GM19238 (cell line): ENCODE measurements around the gene PEAR1.

Experiments used
- DNase-seq: peaks from one replicate; pipeline ENCODE4 v3.0.0; 2011; ENCODE audit warnings: low spot score; ENCODE audit not compliant: insufficient read length

PEAR1 gene

DNA sequence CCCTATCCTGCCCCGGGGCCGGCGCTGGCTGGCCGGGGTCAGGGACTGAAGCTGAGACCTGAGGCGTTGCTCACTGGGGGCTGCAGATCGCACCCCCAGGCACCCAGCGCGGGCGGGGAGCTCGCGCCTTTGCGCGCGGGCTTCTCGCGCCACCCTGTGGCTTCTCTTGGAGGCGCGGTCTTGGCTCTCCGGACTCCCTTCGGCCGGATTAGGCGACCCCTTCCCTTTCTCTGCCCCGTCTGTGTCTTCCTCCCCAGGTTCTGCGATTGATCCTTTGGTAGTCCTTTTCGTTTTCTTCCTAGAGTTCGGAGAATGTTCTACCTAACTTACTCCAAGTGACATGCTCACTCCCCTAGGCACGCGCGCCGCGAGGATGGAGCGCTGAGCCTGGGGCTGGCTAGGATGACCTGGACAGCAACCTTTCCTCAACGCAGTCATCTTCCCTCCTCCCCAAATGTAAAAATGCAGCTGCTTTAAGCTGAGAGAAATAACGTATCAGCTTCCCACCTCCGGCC is 33.3 kb upstream of the PEAR1 start:
- DNase-seq = peak; percentile 74

DNA sequence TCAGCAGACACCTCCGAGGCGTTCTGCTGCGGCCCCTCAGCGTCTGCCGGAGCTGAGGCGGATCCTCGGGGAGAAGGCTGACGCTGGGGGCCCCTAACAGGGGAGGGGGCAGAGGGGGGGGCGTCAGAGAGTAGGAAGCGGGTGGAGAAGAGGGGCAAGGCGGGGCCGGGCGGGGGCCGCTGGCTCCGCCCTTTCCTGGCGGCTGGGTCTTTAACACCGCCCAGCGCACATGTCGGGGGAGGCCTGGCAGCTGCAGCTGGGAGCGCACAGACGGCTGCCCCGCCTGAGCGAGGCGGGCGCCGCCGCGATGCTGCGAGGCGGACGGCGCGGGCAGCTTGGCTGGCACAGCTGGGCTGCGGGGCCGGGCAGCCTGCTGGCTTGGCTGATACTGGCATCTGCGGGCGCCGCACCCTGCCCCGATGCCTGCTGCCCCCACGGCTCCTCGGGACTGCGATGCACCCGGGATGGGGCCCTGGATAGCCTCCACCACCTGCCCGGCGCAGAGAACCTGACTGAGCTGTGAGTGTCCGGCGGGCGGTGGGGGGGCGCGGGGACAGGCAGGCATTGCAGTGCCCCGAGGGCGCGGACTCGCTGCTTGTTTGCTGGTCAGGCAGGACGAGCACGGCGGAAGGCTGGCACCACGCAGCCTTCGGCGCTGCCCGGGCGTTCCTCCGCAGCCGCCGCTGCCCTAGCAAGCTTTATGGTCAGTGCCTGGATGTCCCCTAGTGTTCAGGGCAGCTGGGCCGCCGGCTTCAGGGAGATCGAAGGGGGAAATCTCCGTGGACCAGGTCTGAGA is 32.7 kb upstream of the PEAR1 start, which contains the start of gene NTRK1:
Gene NTRK1, plus strand, starts transcription at position 238 of the 796 bp plus-strand sequence. Its CDS starts 70 bp downstream, at position 308.
- peak; percentile 70 for DNase-seq

DNA sequence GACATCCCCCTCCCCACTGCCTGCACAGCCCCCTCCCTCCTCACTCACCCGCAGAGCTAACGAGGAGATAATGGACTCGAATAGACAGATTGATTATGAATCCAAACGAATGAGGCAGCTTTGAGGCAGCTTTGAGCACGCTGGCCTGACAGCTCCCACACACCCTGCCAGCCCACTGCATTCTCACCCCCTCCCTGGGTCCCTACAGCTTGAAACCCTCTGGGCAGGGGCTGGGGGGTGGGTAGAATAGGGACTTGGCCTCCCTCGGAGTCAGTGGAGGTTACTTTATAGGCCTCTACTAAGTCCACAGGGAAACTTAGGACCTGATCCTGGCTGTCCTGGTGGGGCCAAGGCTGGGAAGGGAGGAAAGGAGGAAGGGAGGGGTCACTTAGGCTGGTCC is 30.9 kb upstream of the PEAR1 start:
- no peak for DNase-seq

DNA sequence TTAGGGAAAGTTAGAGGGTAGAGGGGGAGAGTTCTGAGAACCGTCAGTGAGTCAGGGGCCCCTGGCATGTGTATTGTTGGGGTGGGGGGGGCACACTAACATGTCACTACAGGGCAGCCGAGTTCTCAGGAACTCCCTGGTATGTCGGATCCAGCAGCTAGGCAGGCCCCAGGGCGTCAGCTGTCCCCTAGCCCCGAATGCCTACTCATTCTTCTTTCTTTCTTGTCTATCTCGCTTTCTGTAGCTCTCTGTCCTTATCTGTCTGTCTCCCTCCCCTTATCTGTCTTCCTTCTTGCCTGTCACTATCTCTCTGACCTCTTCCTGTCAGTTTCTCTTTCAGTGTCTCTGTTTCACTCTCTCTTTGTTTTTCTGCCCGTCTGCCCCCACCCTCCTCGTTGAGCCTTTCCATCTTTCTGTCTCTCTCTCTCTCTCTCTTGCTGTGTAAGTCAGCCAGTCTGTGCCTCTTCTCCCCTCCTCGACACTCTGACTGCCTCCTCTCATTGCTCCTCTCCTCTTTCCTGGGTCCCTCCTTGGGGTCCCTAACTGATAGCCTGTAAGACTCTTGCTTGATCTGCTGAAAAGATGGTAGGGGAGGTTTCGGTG is 30.4 kb upstream of the PEAR1 start:
- peak; percentile 35 for DNase-seq

DNA sequence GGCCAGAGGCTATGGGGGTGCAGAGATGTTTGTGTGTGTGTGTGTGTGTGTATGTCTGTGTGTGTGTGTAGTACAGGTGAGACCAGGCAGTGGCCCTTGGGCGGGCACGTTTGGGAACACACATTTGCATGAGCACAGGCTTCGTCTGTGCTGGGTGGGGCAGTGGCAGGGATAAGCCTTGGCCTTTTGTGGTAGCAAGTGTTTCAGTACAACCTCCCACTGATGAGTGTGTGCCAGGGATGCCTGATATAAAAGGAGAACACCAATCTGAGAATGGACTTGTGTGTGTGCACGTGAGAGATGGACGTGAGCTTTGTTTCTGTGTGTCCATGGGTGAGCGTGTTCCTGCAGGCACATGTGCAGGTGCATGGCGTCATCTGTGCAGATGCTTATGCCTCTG is 29.9 kb upstream of the PEAR1 start:
- no peak for DNase-seq

DNA sequence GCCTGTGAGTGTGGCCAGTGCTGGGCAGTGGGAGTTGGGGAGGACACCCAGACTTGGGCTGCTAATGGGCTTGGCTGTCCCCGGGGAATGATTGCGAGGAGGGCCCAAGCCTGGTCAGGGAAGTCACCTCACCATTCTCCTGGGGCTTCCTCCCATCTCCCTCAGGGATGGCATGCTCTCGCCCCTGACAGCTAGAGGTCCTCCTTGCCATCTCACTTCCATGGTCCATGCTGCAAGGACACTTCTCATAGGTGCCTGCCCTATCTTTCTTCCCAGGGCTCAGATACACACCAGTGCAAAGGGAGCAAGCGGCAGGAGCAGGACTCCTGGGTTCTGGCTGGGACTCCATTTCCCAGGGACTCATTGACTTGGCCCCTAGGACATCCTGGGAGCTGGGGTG is 28.7 kb upstream of the PEAR1 start:
- no peak for DNase-seq

DNA sequence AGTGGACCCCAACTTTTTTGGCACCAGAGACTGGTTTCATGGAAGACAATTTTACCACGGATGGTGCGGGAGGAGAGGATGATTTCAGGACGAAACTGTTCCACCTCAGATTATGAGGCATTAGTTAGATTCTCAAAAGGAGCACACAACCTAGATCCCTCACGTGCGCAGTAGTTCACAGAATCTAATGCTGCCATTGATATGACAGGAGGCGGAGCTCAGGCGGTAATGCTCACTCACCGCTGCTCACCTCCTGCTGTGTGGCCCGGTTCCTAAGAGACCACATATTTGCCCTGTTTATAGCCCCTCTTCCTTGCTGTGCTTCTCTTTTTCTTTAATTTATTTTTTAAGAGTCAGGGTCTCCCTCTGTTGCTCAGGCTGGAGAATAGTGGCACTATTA is 28.3 kb upstream of the PEAR1 start:
- no peak for DNase-seq

DNA sequence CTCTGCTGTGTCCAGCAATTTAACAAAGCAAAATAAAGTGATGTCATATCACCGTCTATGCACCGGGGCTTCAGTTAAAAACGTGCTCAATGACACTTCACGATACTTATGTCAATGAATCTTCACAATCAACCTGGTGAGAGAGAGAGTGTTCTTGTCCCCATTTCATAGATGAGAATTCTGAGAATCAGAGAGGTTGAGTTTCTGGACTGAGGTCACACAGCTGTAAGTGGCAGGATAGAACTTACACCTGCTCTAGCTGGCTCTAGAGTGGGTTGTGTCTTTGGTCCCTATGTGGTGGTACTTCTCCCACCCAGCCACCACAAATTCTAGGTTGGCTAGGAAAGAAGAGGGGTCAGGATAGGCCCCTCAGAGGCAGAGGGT is 27.7 kb upstream of the PEAR1 start:
- DNase-seq = no peak

DNA sequence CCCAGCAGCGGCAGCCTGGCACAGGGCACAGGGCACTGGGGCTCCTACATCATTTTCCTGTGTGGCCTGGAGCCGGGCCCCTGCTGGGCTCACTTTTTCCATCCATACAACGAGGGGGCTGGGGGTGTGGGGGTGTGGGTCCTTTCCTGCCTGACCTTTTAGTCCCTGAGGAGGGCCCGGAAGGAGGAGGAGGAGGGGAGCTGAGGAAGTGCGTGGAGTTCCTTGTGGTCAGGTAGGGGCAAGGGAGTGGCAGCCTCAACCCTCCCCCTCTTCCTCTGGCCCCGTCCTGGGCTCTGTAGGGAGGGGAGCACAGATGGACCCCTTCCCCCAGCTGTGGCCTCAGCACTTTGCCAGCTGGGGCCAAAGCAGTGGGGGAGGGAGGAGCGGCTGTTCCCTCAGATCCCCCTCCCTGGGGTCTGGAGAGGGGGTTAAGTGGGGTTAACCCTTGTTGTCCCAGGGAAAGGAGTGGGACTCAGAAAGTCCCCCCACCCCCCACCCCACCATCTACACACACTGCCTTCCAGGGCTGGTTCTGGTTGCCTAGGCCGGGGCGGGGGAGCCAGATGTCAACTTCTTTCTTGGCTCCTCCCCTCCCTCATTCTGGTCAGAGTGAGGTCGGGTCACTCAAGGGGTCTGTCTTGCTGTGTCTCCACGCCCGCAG is 27.1 kb upstream of the PEAR1 start:
- DNase-seq = no peak

DNA sequence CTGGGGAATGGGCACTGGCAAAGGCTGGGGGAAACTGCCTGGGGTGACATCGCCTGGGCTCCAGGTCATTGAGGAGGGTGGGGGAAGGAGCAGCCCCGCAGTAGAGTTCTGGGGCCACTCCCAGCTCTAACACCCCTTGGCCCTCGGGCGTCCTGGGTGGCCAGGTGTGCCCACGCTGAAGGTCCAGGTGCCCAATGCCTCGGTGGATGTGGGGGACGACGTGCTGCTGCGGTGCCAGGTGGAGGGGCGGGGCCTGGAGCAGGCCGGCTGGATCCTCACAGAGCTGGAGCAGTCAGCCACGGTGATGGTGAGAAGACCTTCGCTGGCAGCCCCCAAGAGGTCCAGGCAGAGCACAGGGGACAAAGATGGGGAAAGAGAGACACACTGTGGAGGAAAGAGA is 25.2 kb upstream of the PEAR1 start:
- DNase-seq = no peak

DNA sequence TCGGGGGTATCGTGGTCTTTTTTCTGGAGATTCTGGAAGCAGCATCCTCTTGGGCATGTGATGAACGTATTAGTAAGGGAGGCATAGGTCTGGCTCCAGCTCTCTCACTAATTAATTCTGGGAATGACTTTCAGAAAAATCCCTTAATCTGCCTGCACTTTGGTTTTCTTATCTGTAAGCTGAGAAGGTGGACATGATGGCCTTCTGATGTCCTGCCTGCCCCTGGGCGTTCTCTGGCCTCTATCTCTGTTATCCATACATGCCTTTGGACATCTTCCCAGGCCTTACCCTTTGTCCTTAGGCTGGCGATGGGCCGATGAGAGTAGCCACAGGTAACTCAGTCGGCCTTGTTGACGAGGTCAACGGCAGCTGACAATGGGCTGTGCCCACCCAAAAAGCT is 24.1 kb upstream of the PEAR1 start:
- no peak for DNase-seq

DNA sequence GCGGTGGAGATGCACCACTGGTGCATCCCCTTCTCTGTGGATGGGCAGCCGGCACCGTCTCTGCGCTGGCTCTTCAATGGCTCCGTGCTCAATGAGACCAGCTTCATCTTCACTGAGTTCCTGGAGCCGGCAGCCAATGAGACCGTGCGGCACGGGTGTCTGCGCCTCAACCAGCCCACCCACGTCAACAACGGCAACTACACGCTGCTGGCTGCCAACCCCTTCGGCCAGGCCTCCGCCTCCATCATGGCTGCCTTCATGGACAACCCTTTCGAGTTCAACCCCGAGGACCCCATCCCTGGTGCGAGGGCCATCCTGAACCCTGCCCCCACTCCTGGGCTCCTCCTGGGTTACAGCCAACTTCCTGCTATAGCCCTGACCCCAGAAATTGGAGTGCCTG is 19.9 kb upstream of the PEAR1 start:
- DNase-seq = no peak

DNA sequence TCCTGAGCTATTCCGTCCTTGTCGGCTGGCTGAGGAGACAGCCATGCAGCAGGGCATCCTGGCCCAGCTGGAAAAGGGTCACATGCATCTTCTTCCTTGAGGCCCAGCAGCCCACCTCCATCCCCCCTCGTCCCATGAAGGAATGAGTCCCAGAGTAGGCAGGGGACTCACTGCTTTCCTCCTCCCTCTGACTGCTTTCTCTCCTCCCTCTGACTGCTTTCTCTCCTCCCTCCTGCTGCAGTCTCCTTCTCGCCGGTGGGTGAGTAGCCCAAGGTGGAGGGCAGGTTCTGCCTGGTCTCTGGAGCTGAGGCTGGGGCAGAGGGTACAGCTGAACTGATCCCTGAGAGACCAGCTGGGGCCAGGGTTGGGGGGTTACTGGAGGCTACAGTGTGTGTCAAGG is 19.4 kb upstream of the PEAR1 start:
- no peak for DNase-seq

DNA sequence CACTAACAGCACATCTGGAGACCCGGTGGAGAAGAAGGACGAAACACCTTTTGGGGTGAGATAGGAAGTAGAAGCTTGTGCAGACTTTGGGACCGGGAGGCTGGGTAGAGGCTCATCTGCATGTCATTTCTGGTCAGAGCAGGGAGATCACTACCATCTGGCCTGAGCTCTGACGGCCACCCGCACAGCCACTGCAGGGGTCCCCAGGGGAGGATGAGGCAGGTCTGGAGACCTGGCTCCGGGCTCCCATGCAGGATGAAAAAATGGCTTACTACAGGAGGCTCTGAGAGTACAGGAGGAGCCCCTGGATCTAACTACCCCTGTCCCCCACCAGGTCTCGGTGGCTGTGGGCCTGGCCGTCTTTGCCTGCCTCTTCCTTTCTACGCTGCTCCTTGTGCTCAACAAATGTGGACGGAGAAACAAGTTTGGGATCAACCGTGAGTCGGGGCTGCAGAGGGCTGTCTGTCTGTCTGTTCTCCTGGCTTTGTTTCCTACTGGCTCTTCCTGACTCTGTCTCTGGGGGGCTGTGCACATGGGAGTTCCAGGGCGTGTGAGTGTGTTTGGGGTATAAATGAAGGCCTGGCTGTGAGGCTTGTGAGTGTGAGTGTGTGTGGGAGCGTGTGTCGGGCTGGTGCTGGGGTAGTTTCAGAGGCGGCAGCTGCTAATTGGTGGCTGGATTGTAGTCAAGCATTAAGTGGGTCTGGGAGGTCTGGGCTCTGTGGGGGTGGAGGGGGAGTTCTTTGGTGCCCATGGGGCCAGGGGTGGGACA is 18.8 kb upstream of the PEAR1 start:
- no peak for DNase-seq

DNA sequence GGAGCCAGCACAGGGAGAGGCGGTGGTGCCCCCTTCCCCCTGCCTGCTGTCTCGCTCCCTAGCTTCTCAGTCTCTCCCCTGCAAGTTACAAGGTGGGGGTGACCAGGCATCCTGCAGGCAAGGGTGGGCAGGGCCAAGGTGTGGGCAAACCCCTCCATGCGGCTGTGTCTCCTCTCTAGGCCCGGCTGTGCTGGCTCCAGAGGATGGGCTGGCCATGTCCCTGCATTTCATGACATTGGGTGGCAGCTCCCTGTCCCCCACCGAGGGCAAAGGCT is 18.2 kb upstream of the PEAR1 start:
- no peak for DNase-seq

DNA sequence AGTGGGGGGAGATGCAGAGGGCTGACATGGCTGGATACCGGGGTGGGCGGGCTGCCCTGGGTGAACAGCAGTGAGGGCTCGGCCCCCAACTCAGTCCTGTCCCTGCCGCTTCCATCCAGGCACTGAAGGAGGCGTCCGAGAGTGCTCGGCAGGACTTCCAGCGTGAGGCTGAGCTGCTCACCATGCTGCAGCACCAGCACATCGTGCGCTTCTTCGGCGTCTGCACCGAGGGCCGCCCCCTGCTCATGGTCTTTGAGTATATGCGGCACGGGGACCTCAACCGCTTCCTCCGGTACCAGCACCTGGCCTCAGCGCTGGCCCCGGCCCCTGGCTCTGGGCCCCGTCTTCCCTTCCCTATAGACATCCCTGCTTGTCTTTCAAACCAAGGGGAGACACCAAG is 17.2 kb upstream of the PEAR1 start:
- no peak for DNase-seq

DNA sequence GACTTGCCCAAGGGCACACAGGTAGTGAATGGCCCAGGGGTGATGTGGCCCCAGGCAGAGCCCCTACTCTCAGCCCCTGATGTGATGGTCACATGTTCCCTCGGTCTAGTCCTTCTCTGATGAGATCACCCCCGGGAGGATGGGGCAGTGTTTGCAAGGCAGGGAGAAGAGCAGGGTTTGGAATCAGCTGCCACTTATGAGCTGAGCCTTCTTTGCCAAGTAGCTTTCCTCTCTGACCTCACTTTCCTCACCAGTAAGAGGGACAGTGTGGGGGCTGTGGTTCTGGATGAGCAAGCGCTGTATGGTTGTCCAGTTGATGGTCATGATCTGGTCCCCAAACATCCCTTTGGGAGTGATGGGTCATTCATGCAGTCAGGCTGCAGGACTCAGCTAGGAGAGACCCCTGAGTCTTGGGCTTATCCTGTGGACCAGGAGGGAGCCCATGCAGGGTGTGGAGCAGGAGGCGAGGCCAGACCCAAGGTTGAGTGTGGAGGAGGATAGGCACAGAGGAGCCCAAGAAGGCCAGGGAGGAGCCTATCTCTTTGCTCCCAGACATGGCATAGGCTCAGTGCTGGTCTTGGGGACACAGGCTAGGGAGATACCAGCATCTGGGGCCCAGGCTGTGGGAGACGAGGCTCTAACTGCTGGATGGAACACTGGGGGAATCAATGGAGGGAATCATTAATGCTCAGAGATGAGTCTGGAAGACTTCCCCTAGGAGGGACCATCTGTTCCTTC is 15.9 kb upstream of the PEAR1 start:
- DNase-seq = no peak

DNA sequence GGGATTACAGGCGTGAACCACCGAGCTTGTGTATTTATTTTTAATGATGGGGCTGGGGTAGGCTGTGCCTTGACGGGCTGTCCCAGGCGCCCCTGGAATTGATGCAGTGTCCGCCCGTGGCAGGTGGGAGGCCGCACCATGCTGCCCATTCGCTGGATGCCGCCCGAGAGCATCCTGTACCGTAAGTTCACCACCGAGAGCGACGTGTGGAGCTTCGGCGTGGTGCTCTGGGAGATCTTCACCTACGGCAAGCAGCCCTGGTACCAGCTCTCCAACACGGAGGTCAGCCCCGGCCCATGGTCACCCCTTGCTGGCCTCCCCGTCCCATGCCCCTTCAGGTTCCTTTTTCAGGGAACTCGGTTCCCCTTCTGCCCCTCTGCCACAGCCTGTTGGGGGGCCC is 13.6 kb upstream of the PEAR1 start:
- no peak for DNase-seq

DNA sequence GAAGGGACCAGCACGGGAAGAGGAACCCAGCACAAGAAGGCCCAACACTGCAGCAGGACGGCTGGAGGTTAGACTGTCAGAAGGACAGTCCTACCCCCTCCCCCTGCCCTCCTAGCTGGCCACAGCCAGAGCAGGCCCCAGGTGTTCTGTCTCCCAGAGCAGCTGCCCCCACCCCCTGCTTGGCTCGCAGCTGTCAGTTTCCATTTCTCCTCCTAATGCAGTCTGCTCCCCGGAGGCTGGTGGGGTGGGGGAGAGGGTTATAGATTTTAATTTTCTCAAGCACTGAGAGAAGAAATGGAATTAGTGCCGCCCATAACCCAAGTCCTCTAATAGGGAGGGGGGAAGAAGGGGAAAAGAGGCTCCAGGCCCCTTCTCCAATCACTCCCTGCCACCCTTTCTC is 13.0 kb upstream of the PEAR1 start:
- no peak for DNase-seq

DNA sequence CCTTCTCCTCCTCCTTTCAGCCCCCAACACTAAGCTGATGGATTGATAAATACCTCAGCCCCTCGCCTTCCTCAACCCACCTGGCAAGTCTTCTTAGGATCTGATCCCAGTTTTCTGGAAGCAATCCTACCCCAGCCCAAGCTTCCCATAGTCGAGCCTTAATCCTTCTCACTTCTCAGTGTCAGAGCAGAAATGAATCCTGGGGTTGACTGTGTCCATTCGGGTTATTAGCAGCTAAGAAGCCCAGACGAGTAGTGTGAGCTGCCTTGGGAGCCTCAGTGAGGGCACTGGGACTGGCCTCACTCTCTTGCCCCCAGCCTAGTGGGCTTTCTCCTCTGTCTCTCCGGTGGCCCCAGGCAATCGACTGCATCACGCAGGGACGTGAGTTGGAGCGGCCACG is 12.4 kb upstream of the PEAR1 start:
- no peak for DNase-seq

DNA sequence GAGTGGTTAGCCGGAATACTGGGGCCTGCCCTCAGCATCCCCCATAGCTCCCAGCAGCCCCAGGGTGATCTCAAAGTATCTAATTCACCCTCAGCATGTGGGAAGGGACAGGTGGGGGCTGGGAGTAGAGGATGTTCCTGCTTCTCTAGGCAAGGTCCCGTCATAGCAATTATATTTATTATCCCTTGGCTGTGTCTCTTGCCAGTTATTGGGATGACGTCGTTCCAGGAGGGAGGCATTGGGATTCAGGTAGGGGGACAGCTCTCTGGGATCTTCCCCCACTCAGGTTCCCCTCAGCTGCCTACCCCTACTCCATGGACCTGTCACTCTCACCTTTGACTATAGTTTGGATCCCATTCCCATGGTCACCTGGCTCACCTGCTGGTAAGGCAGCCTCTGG is 11.9 kb upstream of the PEAR1 start:
- no peak for DNase-seq
